ENCODE data around the gene MALSU1.

DNA sequence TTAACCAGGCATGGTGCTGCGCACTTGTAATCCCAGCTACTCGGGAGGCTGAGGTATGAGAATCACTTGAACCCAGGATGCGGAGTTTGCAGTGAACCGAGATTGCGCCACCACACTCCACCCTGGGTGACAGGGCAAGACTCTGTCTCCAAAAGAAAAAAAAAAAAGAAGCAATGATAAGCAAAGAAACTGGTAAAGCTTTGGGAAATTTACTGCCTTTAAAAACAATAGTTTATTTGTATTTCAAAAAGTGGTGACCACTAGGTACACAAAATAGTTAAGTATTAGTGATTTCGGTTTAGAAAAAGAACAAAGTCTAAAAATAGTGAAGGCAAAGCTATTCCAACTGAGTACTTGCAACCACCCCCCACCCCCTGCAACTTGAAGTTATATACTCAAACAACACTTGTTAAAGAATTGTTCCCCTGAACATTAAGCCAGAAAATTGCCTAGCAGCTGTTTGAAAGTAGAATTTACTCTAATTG lies 37.7 kb downstream of the MALSU1 start:
- TF ChIP-seq POLR2AphosphoS5 (IDR thresholded peaks at IDR 0.05) = no peak
- TF ChIP-seq, protein P1, sequence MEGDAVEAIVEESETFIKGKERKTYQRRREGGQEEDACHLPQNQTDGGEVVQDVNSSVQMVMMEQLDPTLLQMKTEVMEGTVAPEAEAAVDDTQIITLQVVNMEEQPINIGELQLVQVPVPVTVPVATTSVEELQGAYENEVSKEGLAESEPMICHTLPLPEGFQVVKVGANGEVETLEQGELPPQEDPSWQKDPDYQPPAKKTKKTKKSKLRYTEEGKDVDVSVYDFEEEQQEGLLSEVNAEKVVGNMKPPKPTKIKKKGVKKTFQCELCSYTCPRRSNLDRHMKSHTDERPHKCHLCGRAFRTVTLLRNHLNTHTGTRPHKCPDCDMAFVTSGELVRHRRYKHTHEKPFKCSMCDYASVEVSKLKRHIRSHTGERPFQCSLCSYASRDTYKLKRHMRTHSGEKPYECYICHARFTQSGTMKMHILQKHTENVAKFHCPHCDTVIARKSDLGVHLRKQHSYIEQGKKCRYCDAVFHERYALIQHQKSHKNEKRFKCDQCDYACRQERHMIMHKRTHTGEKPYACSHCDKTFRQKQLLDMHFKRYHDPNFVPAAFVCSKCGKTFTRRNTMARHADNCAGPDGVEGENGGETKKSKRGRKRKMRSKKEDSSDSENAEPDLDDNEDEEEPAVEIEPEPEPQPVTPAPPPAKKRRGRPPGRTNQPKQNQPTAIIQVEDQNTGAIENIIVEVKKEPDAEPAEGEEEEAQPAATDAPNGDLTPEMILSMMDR (IDR thresholded peaks at IDR 0.05) = no peak

Measured in transverse colon (tissue), 4 donors.